Measurements from ENCODE around the gene ADAMTS2. TPM values are rescaled to one million over a fixed set of nuclear protein-coding genes. Genes with fewer than 3 reads are reported as not detected.

The ADAMTS2 gene
- total RNA-seq, 6 experiments from 2014 or later = 31.5 to 38.4 (median 34.1) TPM

GRCh38 chr5:179128976-179129375 lies 216.3 kb downstream of the ADAMTS2 start:
- H3K9me3 Mint-ChIP-seq = no peaks in the 10 kb centered on the region
- H3K36me3 Mint-ChIP-seq (ENCODE audit: low read depth) = peaks cover 26% of the 10 kb centered on the region
- no peak overlapping the region for H3K4me3 Mint-ChIP-seq
- H3K4me1 Mint-ChIP-seq (ENCODE audit: low read depth) = peaks cover 5% of the 10 kb centered on the region
- no peak for DNase-seq
- H3K27ac Mint-ChIP-seq = no peak overlapping the region
- TF ChIP-seq CTCF (IDR thresholded peaks at IDR 0.05) = no peak
- no peaks in the 10 kb centered on the region; the same call in 1 of the 2 replicates for H3K27me3 Mint-ChIP-seq (ENCODE audit: insufficient read depth)

- no peak overlapping the region for H3K27ac Mint-ChIP-seq
- no peaks in the 10 kb centered on the region; the same call in 1 of the 2 replicates for H3K27me3 Mint-ChIP-seq (ENCODE audit: insufficient read depth)
- TF ChIP-seq CTCF (IDR thresholded peaks at IDR 0.05) = no peak
- peaks cover 5% of the 10 kb centered on the region for H3K4me1 Mint-ChIP-seq (ENCODE audit: low read depth)
- DNase-seq = no peak
- H3K4me3 Mint-ChIP-seq = no peak overlapping the region
- peaks cover 25% of the 10 kb centered on the region for H3K36me3 Mint-ChIP-seq (ENCODE audit: low read depth)
- no peaks in the 10 kb centered on the region for H3K9me3 Mint-ChIP-seq
Measured at GRCh38 chr5:179128041-179128365, 217.3 kb downstream of the ADAMTS2 start.

- no peak overlapping the region for H3K4me3 Mint-ChIP-seq
- peaks cover 21% of the 10 kb centered on the region for H3K36me3 Mint-ChIP-seq (ENCODE audit: low read depth)
- H3K27ac Mint-ChIP-seq = no peak overlapping the region
- H3K9me3 Mint-ChIP-seq = no peaks in the 10 kb centered on the region
- no peaks in the 10 kb centered on the region; the same call in 1 of the 2 replicates for H3K27me3 Mint-ChIP-seq (ENCODE audit: insufficient read depth)
- no peaks in the 10 kb centered on the region for H3K4me1 Mint-ChIP-seq (ENCODE audit: low read depth)
- TF ChIP-seq CTCF (IDR thresholded peaks at IDR 0.05) = no peak
- no peak for DNase-seq
Measured at GRCh38 chr5:179127136-179128040, 217.9 kb downstream of the ADAMTS2 start.

- no peak overlapping the region for H3K27ac Mint-ChIP-seq
- no peak for TF ChIP-seq CTCF (IDR thresholded peaks at IDR 0.05)
- no peak overlapping the region for H3K4me3 Mint-ChIP-seq
- no peak for DNase-seq
- H3K4me1 Mint-ChIP-seq (ENCODE audit: low read depth) = no peaks in the 10 kb centered on the region
- H3K27me3 Mint-ChIP-seq (ENCODE audit: insufficient read depth) = no peaks in the 10 kb centered on the region; the same call in 1 of the 2 replicates
- no peaks in the 10 kb centered on the region for H3K9me3 Mint-ChIP-seq
- peaks cover 21% of the 10 kb centered on the region for H3K36me3 Mint-ChIP-seq (ENCODE audit: low read depth)
Measured at GRCh38 chr5:179126506-179126991, 218.7 kb downstream of the ADAMTS2 start.

GRCh38 chr5:179125789-179126505 lies 219.3 kb downstream of the ADAMTS2 start:
- Mint-ChIP-seq H3K9me3 (no peaks in the 10 kb centered on the region), H3K36me3 (ENCODE audit: low read depth) (peaks cover 21% of the 10 kb centered on the region), H3K4me1 (ENCODE audit: low read depth) (no peaks in the 10 kb centered on the region), H3K4me3 (no peak overlapping the region), H3K27ac (no peak overlapping the region), H3K27me3 (ENCODE audit: insufficient read depth) (peaks cover 1% of the 10 kb centered on the region)
- no peak for TF ChIP-seq CTCF (IDR thresholded peaks at IDR 0.05)
- DNase-seq = no peak
